ENCODE data around the gene CTCF.

CTCF gene

GRCh38 chr16:67565470-67566100 lies 3.3 kb downstream of the CTCF start:
- no peak for DNase-seq (ENCODE audit: extremely low spot score)
- TF ChIP-seq CTCF (IDR thresholded peaks at IDR 0.05; ENCODE audit: control extremely low read depth, extremely low read depth, low read depth, missing control alignments) = no peak
- ChIA-PET CTCF (interaction anchor here (1.3 to 5.5 kb wide), 3 partner anchors 19 to 45 kb away, joined by 3 to 17 read pairs (median 3); no protein-coding TSS in a partner anchor), POLR2A (interaction anchor here (0.7 kb wide), 1 partner anchor 26 kb away, joined by 6 read pairs; no protein-coding TSS in a partner anchor)

GRCh38 chr16:67571464-67571863 lies 9.1 kb downstream of the CTCF start:
- ChIA-PET POLR2A (interaction anchor here (0.5 kb wide), 1 partner anchor 18 kb away, joined by 3 read pairs; no protein-coding TSS in a partner anchor), CTCF (interaction anchor here (1.0 to 3.0 kb wide), 8 partner anchors 9 to 143 kb away, joined by 3 to 14 read pairs (median 4); partner anchors contain the start of genes CARMIL2 and CTCF)
- no peak for TF ChIP-seq CTCF (IDR thresholded peaks at IDR 0.05; ENCODE audit: control extremely low read depth, extremely low read depth, low read depth, missing control alignments)
- no peak for DNase-seq (ENCODE audit: extremely low spot score)

- TF ChIP-seq CTCF (IDR thresholded peaks at IDR 0.05; ENCODE audit: control extremely low read depth, extremely low read depth, low read depth, missing control alignments) = no peak
- ChIA-PET POLR2A (no interaction called here), CTCF (interaction anchor here (1.0 to 3.0 kb wide), 8 partner anchors 9 to 144 kb away, joined by 3 to 14 read pairs (median 4); partner anchors contain the start of genes CARMIL2 and CTCF)
- no peak for DNase-seq (ENCODE audit: extremely low spot score)
Observed at GRCh38 chr16:67571981-67572431, 9.7 kb downstream of the CTCF start.

GRCh38 chr16:67579686-67580085 lies 17.4 kb downstream of the CTCF start:
- no peak for TF ChIP-seq CTCF (IDR thresholded peaks at IDR 0.05; ENCODE audit: control extremely low read depth, extremely low read depth, low read depth, missing control alignments)
- POLR2A ChIA-PET = no interaction called here
- no peak for DNase-seq (ENCODE audit: extremely low spot score)
- CTCF ChIA-PET = interaction anchor here (1.2 to 1.5 kb wide), 3 partner anchors 10 to 33 kb away, joined by 3 to 4 read pairs (median 3); no protein-coding TSS in a partner anchor

GRCh38 chr16:67580202-67580601 lies 17.9 kb downstream of the CTCF start:
- CTCF ChIA-PET = interaction anchor here (1.1 to 2.1 kb wide), 5 partner anchors 9 to 59 kb away, joined by 3 to 5 read pairs (median 4); no protein-coding TSS in a partner anchor
- POLR2A ChIA-PET = no interaction called here
- no peak for TF ChIP-seq CTCF (IDR thresholded peaks at IDR 0.05; ENCODE audit: control extremely low read depth, extremely low read depth, low read depth, missing control alignments)
- DNase-seq (ENCODE audit: extremely low spot score) = no peak

GRCh38 chr16:67593288-67593687 lies 31.0 kb downstream of the CTCF start:
- no peak for TF ChIP-seq CTCF (IDR thresholded peaks at IDR 0.05; ENCODE audit: control extremely low read depth, extremely low read depth, low read depth, missing control alignments)
- no peak for DNase-seq (ENCODE audit: extremely low spot score)
- ChIA-PET POLR2A (no interaction called here), CTCF (interaction anchor here (0.7 to 3.3 kb wide), 3 partner anchors 30 to 72 kb away, joined by 3 to 15 read pairs (median 13); no protein-coding TSS in a partner anchor)
